CD4-positive, alpha-beta T cell (primary cell): ENCODE results near the gene PLXDC2. TPM values are rescaled to one million over a fixed set of nuclear protein-coding genes. Genes with fewer than 3 reads are reported as not detected.

Experiments used
- ATAC-seq: fragments of 200-7000 bp; cut with Tn5 transposase; one replicate; pipeline ENCODE4 v1.10.0; 2022; ENCODE audit warnings: mild to moderate bottlenecking; ENCODE audit not compliant: poor library complexity
- CTCF ChIA-PET: fragments of 350-600 bp; sonication (Branson Sonifier 250); formaldehyde crosslinking; loops from one replicate; lab custom pipeline; 2021; ENCODE audit warnings: antibody characterized with exemption, inconsistent platforms; lab: Charles Lee
- POLR2A ChIA-PET: fragments of 350-600 bp; sonication (Branson Sonifier 250); formaldehyde crosslinking; loops from one replicate; lab custom pipeline; 2021; ENCODE audit warnings: antibody characterized with exemption, inconsistent platforms; lab: Charles Lee
- DNase-seq, 14 experiments: peaks; one replicate each; pipeline ENCODE4 v3.0.0-alpha.2; 2013 to 2020; ENCODE audit warnings: mixed read lengths in 2 of 14
- H3K27ac ChIP-seq, 2 donors: one replicate each; pipeline versions ENCODE4 v1.5.1 to v1.7.0; 2013; ENCODE audit warnings: low read length in 2 of 2, low read depth in 1 of 2, mild to moderate bottlenecking in 1 of 2
- H3K27me3 ChIP-seq, 2 experiments: 1 replicate in 1 of 2; 2 replicates in 1 of 2; pipeline versions ENCODE4 v1.6.1 to v1.7.0; 2013; ENCODE audit warnings: low read length in 2 of 2, control low read depth in 1 of 2, mild to moderate bottlenecking in 1 of 2, moderate library complexity in 1 of 2; ENCODE audit not compliant: insufficient read depth in 2 of 2, control insufficient read depth in 1 of 2
- H3K36me3 ChIP-seq: one replicate; pipeline ENCODE4 v1.6.1; 2013; ENCODE audit warnings: low read length, control low read depth; ENCODE audit not compliant: insufficient read depth
- H3K4me1 ChIP-seq: one replicate; pipeline ENCODE4 v1.6.1; 2013; ENCODE audit warnings: low read length, control low read depth; ENCODE audit not compliant: insufficient read depth
- H3K4me3 ChIP-seq: one replicate; pipeline ENCODE4 v1.5.1; 2013; ENCODE audit warnings: mild to moderate bottlenecking, low read length, moderate library complexity
- H3K9me3 ChIP-seq, 2 experiments: 1 replicate in 1 of 2; 2 replicates in 1 of 2; pipeline versions ENCODE4 v1.6.1 to v1.7.0; 2013; ENCODE audit warnings: low read length in 2 of 2, mild to moderate bottlenecking in 2 of 2, control low read depth in 1 of 2, moderate library complexity in 1 of 2; ENCODE audit not compliant: control insufficient read depth in 1 of 2, insufficient read depth in 1 of 2
- H3K27ac Mint-ChIP-seq: one replicate; pipeline ENCODE4 v1.8.0; 2020; ENCODE audit warnings: mixed read lengths
- H3K27me3 Mint-ChIP-seq: one replicate; pipeline ENCODE4 v1.8.0; 2021; ENCODE audit warnings: mixed read lengths
- H3K36me3 Mint-ChIP-seq: one replicate; pipeline ENCODE4 v1.8.0; 2021; ENCODE audit warnings: low read depth, mixed read lengths
- H3K4me1 Mint-ChIP-seq: one replicate; pipeline ENCODE4 v1.8.0; 2021; ENCODE audit warnings: low read depth, mixed read lengths
- H3K4me3 Mint-ChIP-seq: one replicate; pipeline ENCODE4 v1.8.0; 2020; ENCODE audit warnings: mild to moderate bottlenecking, mixed read lengths
- H3K9me3 Mint-ChIP-seq: one replicate; pipeline ENCODE4 v1.8.0; 2020; ENCODE audit warnings: mixed read lengths
- CTCF ChIP-seq: fragments of 200-600 bp; IDR thresholded peaks from one replicate; pipeline ENCODE4 v1.8.0; 2022; ENCODE audit warnings: antibody characterized with exemption, mild to moderate bottlenecking
- intact Hi-C, 2 experiments: fragments of 100-400 bp; cut with DNase I in 1 of 2; cut with micrococcal nuclease in 1 of 2; formaldehyde crosslinking; loops; one replicate each; pipeline versions ENCODE4 v1.15.1 to v1.9.0; 2023 to 2025; cut with DNase I, micrococcal nuclease
- total RNA-seq, 174 experiments: library from RNA in 2 of 174; stranded (reverse) in 2 of 174; gene quantifications; one replicate each; pipeline ENCODE4 v1.2.3 and lab custom pipeline; 2021 to 2026

The PLXDC2 gene
- total RNA-seq, 2 experiments from 2014 or later = 0.41 to 0.61 TPM

GRCh38 chr10:19920075-19920726 is 104.0 kb downstream of the PLXDC2 start:
- H3K27ac Mint-ChIP-seq = no peak overlapping the region
- Histone ChIP-seq H3K36me3 (no peaks in the 10 kb centered on the region), H3K4me3 (no peak overlapping the region), H3K9me3 (peaks cover 0 to 9% of the 10 kb centered on the region in 2 experiments), H3K27ac (no peak overlapping the region), H3K4me1 (no peaks in the 10 kb centered on the region), H3K27me3 (no peaks in the 10 kb centered on the region)
- ATAC-seq (no peak), DNase-seq (no peak)
- H3K4me3 Mint-ChIP-seq = no peak overlapping the region
- H3K27me3 Mint-ChIP-seq = no peaks in the 10 kb centered on the region
- intact Hi-C loops = no loop called here
- ChIA-PET POLR2A (no interaction called here), CTCF (no interaction called here)
- no peaks in the 10 kb centered on the region for H3K36me3 Mint-ChIP-seq
- no peaks in the 10 kb centered on the region for H3K4me1 Mint-ChIP-seq
- H3K9me3 Mint-ChIP-seq = peaks cover 1% of the 10 kb centered on the region
- TF ChIP-seq CTCF = no peak

DNA sequence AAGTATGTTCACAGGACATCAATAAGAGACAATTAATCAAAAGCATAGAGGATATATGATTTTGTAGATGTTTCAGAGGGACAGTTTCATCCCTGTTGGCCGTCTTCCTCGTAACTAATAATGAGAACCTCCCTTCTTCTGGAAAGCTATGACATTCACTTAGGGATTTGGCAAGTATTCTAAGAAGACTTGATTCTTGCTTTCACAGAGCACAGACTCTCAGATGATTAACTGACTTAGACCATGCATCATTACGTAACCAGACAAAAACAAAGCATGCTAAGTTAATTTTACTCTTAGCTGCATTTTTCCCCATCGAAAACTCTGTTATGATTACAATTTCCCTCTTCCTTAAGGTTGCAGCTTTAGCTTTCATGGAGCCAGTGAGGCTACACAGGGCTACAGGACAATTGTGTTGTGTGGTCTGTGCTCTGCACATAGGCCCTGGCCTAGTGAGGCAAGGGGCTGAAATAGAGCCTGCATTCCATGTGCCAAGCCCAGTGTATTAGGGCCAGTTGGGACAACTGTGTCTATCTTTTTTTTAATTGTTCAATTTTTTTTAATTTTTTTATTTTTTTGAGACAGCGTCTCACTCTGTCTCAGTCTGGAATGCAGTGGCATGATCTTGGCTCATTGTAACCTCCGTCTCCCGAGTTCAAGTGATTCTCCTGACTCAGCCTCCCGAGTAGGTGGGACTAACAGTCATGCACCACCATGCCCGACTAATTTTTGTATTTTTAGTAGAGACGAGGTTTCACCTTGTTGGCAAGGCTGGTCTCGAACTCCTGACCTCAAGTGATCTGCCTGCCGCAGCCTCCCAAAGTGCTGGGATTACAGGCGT is 105.3 kb downstream of the PLXDC2 start:
- Mint-ChIP-seq H3K9me3 (peaks cover 1% of the 10 kb centered on the region), H3K4me1 (no peaks in the 10 kb centered on the region), H3K27me3 (no peaks in the 10 kb centered on the region), H3K4me3 (no peak overlapping the region), H3K27ac (no peak overlapping the region), H3K36me3 (no peaks in the 10 kb centered on the region)
- H3K4me3 ChIP-seq = no peak overlapping the region
- DNase-seq (no peak), ATAC-seq (no peak)
- H3K36me3 ChIP-seq = no peaks in the 10 kb centered on the region
- intact Hi-C loops = no loop called here
- CTCF ChIA-PET = no interaction called here
- no peaks in the 10 kb centered on the region for H3K4me1 ChIP-seq
- H3K9me3 ChIP-seq = peaks cover 0 to 9% of the 10 kb centered on the region in 2 experiments
- H3K27ac ChIP-seq = no peak overlapping the region
- no peaks in the 10 kb centered on the region for H3K27me3 ChIP-seq
- POLR2A ChIA-PET = no interaction called here
- TF ChIP-seq CTCF = no peak

- Mint-ChIP-seq H3K9me3 (peaks cover 1% of the 10 kb centered on the region), H3K36me3 (no peaks in the 10 kb centered on the region), H3K4me3 (no peak overlapping the region), H3K4me1 (no peaks in the 10 kb centered on the region), H3K27me3 (no peaks in the 10 kb centered on the region), H3K27ac (no peak overlapping the region)
- H3K9me3 ChIP-seq = peaks cover 0 to 9% of the 10 kb centered on the region in 2 experiments
- intact Hi-C loops = no loop called here
- H3K4me3 ChIP-seq = no peak overlapping the region
- CTCF ChIA-PET = no interaction called here
- no peaks in the 10 kb centered on the region for H3K4me1 ChIP-seq
- POLR2A ChIA-PET = no interaction called here
- no peaks in the 10 kb centered on the region for H3K27me3 ChIP-seq
- no peak overlapping the region for H3K27ac ChIP-seq
- ATAC-seq = no peak
- no peak for TF ChIP-seq CTCF
- H3K36me3 ChIP-seq = no peaks in the 10 kb centered on the region
- DNase-seq = no peak
Observed at GRCh38 chr10:19922236-19922963, 106.2 kb downstream of the PLXDC2 start.
